ENCODE data around the gene ZNF664.

Gene ZNF664

GRCh38 chr12:124009781-124010180, 36.8 kb downstream of the ZNF664 start:
- no peak for DNase-seq

GRCh38 chr12:124010687-124011086, 37.7 kb downstream of the ZNF664 start:
- DNase-seq = no peak

GRCh38 chr12:124011435-124012115, 38.6 kb downstream of the ZNF664 start:
- DNase-seq = no peak

- no peak for DNase-seq
These were observed 40.1 kb downstream of the ZNF664 start for GRCh38 chr12:124013073-124013472.

DNA sequence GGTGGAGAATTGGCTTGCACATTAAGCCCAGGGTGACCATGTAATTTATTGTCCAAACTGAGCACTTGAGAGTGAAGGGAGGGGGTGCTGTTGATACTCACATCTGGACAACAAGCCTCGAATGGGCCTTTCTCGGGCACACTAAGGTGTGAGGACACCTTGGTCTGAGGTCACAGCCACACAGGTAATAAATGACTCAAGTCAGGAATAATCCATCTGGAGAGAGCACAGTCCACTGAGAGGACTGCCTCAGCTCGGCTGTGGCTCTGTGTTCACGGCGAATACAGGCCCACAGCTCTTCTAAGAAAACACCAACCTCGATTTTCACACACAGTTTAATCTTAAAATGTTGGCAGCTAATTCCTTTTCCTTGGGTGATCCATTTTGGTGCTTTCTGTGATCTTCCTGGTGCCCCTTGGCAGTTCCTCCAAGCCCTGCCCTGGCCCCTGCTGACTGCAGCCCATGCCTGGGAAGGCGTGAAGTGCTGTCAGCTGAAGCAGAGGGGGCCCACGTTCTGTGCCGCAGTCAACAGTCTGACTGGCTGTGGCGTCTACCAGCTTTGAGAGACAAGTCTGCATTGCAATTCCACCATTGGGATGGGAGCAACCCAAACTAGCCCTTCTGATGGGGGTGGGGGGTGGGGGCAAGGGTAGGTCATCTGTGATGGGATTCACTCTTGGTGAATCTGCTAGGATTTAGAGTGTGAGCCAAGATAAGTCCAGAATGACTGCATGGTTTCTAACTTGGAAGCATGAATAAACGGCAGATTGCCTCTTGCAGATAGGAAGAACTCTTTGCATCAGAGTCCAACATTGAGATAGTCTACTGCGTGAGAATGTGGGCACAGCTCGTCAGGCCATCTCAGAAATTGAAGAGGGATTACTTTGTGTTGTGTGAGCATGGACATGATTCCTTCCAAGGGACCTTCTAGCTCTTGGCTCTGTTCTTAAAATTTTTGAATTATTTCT, 42.8 kb downstream of the ZNF664 start:
- no peak for DNase-seq

DNA sequence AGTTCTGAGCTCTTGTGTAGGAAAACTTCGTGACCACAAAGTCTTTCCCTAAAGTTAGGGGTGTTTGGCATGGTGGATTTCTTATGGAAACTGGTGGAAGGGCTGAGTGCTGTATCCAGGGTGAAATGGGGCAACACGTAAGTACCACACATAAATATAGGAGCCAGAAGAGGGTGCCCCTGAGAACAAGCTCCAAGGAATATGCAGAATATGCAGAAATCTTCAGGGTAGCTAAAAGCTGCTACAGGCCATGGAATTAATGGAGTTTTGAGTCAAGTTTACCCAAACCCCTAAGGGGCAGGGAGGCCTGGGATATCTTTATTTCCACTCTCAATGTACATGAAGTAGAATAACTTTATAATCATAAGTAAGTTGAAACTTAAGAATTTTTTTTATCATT, 44.0 kb downstream of the ZNF664 start:
- DNase-seq = no peak

GRCh38 chr12:124018539-124018938, 45.5 kb downstream of the ZNF664 start:
- DNase-seq = no peak

- DNase-seq = no peak
These were observed 46.1 kb downstream of the ZNF664 start for GRCh38 chr12:124019115-124019514.

DNA sequence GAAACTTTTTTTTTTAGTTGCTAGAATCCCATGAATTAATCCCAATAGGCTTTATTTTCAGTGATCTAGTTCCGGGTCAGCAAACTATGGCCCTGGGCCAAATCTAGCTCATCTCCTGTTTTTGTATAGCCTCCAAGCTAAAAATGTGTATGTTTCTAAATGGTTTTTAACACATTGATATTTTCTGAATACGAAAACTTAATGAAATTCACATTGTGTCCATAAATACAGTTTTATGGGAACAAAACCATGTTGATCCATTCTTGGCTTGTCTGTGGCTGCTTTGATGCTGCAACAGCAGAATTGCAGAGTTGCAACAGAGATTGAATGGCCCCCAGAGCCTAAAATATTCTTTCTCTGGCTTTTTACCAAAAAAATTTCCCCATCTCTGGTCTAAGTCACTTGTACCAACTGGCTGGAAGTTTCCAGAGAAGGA, 47.5 kb downstream of the ZNF664 start:
- no peak for DNase-seq

DNA sequence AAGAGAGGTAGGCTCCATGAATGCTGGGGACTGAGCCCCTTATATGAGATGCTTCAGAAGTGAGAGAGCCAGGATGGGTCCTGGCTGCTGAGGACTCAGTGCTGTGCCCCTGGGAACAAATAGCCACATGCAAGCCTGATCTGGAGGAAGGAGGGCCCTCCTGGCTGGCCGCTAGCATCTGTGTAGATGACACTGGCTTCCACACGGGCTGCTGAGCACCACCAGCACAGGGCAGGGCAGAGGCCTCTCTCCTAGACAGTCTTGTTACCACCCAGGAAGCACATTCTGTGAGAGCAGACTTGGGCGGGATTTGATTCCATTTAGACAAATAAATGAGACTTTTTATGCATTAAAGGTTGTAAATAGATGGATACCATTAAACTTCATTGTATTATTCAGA, 48.0 kb downstream of the ZNF664 start:
- DNase-seq = no peak

DNA sequence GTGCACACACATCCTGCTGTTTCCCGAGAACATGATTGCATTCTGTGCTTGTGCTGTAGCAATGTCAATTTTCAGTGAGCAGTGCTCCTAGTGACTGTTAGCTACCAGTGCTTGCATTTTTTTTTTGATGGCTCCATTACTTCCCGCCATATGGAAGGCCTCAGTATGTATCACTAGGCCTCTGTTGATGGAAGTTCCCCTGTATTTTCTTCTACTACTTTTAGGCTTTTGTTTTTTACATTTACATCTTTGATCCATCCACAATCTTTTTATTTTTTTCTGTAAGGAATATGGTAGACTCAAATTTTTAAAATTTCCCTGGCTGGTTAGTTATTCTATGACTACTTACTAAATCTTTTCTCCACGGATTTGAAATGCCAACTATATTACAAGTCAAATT, 49.1 kb downstream of the ZNF664 start:
- no peak for DNase-seq

GRCh38 chr12:124024263-124024678, 51.3 kb downstream of the ZNF664 start:
- DNase-seq = no peak

DNA sequence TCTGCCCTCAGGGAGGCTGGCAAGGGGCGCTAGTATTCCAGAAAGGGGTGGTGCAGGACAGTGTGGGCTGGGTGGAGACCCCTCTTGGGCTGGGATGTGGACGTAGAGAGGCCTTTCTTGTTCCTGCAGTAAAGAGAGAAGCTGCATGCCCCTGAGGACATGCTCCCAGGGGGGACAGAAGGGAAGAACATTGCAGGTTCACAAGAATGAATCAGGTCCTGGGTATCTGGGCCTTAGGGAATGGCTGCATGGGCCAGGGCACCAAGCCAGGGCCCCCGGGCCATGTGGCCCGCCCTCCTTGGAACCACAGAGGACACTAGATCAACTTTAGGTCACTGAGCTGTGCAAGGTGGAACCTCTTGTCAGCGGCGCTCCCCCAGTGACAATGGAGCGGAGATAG, 51.8 kb downstream of the ZNF664 start:
- DNase-seq = no peak

DNA sequence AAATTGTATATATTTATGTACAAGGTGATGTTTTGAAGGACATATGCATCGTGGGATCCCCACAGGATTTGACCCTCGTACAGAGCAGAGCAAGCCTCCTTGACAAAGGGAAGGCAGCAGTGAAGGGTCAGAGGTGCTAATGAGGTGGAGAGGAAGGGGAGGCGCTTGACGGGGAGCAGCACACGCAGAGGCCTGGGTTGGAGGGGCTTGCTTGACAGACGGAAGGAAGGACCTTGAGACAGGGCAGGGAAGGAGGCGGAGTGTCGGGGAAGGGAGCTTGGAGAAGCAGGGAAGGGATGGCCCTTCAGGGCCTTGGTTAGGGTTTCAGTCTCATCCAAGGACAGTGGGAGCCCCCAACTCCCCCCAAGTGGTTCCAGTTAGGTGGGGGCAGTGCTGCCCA, 52.6 kb downstream of the ZNF664 start:
- no peak for DNase-seq

DNA sequence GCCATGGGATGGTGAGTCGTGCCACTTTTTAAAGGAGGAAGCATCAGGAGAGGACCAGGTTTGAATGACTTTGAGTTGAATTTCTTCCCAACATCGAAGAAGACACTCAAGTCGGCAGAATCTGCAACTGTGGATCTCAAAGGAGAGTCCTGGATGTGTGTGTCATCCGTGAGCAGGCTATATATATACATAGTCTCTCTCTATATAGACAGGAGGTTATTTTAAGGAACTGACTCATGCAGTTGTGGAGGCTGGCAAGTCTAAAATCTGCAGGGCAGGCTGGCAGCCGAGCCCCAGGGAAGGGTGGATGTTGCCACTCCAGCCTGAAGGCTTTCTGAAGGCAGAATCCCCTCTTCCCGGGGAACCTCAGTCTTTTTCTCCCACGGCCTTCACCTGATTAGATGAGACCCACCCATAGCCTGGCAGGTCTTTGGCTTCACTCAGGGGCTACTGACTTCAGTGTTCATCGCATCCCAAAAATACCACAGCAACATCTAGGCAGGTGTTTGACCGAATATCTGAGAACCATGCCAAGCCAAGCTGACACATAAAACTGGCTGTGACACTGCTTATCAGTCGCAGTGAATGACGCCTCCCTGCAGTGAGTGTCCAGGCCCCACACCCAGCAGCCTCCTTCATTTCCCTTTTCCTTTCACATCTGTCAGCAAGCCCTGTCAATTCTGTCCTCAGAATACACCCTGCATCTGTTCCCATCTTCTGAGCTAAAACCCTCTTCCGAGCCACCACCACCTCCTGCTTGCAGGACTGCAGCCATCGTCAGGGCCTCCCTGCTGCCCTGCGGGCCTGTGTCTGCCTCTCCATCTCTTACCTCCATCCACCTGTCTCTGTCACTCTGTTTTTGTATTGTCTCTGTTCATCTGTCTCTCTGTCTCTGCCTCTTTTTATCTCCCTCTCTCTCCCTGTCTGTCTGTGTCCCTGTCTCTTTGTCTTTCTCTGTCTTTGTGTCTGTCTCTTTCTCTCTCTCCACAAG, 54.0 kb downstream of the ZNF664 start:
- no peak for DNase-seq

DNA sequence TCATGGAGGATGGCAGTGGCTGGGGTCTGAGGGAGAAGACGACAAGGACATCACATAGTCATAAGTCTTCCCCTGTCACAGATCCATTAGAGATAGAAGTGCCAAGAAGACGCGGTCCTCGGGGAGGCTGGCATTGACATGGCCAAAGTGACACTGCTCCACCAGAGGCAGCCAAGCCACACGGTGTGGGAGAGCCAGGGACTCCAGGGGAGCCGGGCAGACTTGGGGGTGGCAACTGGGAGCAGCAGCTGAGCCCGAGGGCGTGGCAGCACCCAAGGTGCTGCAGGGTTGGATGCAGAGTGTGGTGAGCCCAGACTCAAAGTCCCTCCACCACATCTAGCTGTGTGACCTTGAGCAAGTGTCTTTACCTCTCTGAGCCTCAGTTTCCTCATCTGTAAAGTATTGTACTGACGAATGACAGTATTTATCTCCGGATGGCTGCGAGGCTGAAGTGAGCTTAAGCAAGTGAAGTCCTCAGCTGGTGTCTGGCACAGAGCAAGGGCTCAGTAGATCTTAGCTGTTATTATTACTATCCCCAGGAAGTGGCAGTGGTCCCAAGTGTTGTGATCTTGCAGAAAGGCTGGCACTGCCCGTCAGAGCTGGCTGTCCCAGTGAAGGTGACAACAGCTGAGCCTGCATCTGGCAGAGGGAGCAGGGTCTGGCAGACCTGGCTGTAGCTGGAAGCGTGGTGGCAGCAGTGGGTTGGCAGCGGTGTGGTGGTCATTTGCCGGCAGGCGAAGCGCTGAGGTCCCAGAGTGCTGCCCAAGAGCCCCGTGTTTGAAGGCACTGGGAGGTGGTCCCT, 54.9 kb downstream of the ZNF664 start:
- DNase-seq = no peak

GRCh38 chr12:124028555-124028925, 55.5 kb downstream of the ZNF664 start:
- DNase-seq = no peak

- no peak for DNase-seq
These were observed 57.0 kb downstream of the ZNF664 start for GRCh38 chr12:124030008-124030407.

- DNase-seq = no peak
These were observed 57.5 kb downstream of the ZNF664 start for GRCh38 chr12:124030510-124030909.

GRCh38 chr12:124031058-124031457, 58.0 kb downstream of the ZNF664 start:
- no peak for DNase-seq

DNA sequence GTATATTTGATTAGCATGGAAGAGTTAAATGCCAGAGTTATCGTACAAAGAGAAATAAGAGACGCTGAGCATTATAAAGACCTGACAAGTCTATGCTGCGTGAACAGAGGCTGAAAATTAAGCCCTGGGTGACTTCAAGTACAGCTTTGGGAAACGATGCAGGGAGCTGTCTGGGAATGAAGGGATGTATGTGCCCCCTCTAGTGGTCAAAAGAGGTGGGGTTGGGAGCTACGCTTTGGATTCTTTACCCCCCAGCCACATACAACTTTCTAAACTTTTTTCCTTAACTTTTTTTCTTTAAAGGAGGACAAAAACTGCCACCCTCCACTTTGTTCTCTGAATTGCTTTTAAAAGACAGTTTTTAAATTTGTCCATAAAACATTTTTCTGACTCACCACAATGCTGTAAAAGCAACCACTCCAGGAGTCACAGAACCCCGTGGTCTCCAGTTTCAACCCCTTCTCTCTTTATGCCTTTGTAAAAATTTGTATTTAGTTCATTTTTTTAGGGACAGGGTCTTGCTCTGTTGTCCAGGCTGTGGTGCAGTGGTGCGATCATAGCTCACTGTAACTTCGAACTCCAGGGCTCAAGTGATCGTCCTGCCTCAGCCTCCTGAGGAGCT, 59.4 kb downstream of the ZNF664 start:
- no peak for DNase-seq

All from right kidney (tissue), 1 donor.